Neuronal stem cell (in vitro differentiated cells): ENCODE data around the gene GIPC1.

Experiments
- DNase-seq: peaks from one replicate; pipeline ENCODE4 v3.0.0-alpha.2; 2013; ENCODE audit warnings: low spot score
- H2AFZ ChIP-seq: one replicate; pipeline ENCODE4 v1.6.1; 2013; ENCODE audit warnings: mild to moderate bottlenecking, low read length, inconsistent platforms
- H2AK5ac ChIP-seq: 2 replicates; pipeline ENCODE4 v1.6.1; 2013; ENCODE audit warnings: low read depth, mild to moderate bottlenecking, inconsistent platforms, low read length, moderate library complexity, mixed read lengths
- H2BK120ac ChIP-seq: 2 replicates; pipeline ENCODE4 v1.6.1; 2013; ENCODE audit warnings: low read depth, mild to moderate bottlenecking, inconsistent platforms, low read length, moderate library complexity, mixed read lengths
- H2BK12ac ChIP-seq: one replicate; pipeline ENCODE4 v1.6.1; 2013; ENCODE audit warnings: low read length, inconsistent platforms
- H2BK15ac ChIP-seq: 2 replicates; pipeline ENCODE4 v1.6.1; 2013; ENCODE audit warnings: mild to moderate bottlenecking, low read length, inconsistent platforms, mixed read lengths
- H2BK5ac ChIP-seq: one replicate; pipeline ENCODE4 v1.6.1; 2013; ENCODE audit warnings: inconsistent platforms, mild to moderate bottlenecking, low read length, moderate library complexity
- H3K14ac ChIP-seq: one replicate; pipeline ENCODE4 v1.6.1; 2013; ENCODE audit warnings: low read length, inconsistent platforms
- H3K18ac ChIP-seq: 2 replicates; pipeline ENCODE4 v1.6.1; 2013; ENCODE audit warnings: low read length, inconsistent platforms
- H3K23ac ChIP-seq: 2 replicates; pipeline ENCODE4 v1.6.1; 2013; ENCODE audit warnings: low read depth, mild to moderate bottlenecking, mixed read lengths, low read length, inconsistent platforms; ENCODE audit not compliant: poor library complexity
- H3K27ac ChIP-seq: replicated peaks from 3 replicates; pipeline ENCODE4 v1.5.1; 2013; ENCODE audit warnings: low read length, inconsistent platforms
- H3K27me3 ChIP-seq, 3 experiments: 2 replicates each; pipeline ENCODE4 v1.6.1; 2013; ENCODE audit warnings: low read length in 3 of 3, mild to moderate bottlenecking in 2 of 3, inconsistent platforms in 1 of 3, low read depth in 1 of 3, mixed read lengths in 1 of 3, moderate library complexity in 1 of 3; ENCODE audit not compliant: control insufficient read depth in 3 of 3, insufficient read depth in 3 of 3
- H3K36me3 ChIP-seq, 2 donors: replicated peaks in 1 of 2; 2 replicates each; pipeline ENCODE4 v1.6.1; 2013; ENCODE audit warnings: low read length in 2 of 2; ENCODE audit not compliant: control insufficient read depth in 2 of 2, insufficient read depth in 2 of 2
- H3K4ac ChIP-seq: 2 replicates; pipeline ENCODE4 v1.6.1; 2013; ENCODE audit warnings: inconsistent platforms, mild to moderate bottlenecking, low read length, moderate library complexity
- H3K4me1 ChIP-seq, 2 donors: 1 replicate in 1 of 2; 2 replicates in 1 of 2; pipeline ENCODE4 v1.6.1; 2013; ENCODE audit warnings: low read length in 2 of 2, low read depth in 1 of 2; ENCODE audit not compliant: control insufficient read depth in 2 of 2, insufficient read depth in 1 of 2
- H3K4me2 ChIP-seq: one replicate; pipeline ENCODE4 v1.6.1; 2013; ENCODE audit warnings: mild to moderate bottlenecking, low read length, inconsistent platforms; ENCODE audit not compliant: insufficient read depth, poor library complexity, severe bottlenecking
- H3K4me3 ChIP-seq, 2 donors: 2 replicates each; pipeline ENCODE4 v1.5.1; 2013; ENCODE audit warnings: low read length in 2 of 2, mild to moderate bottlenecking in 2 of 2, inconsistent platforms in 1 of 2, moderate library complexity in 1 of 2
- H3K79me1 ChIP-seq: one replicate; pipeline ENCODE4 v1.6.1; 2013; ENCODE audit warnings: low read depth, mild to moderate bottlenecking, inconsistent platforms, low read length, moderate library complexity
- H3K9ac ChIP-seq: one replicate; pipeline ENCODE4 v1.6.1; 2013; ENCODE audit warnings: mild to moderate bottlenecking, low read depth, low read length, inconsistent platforms; ENCODE audit not compliant: poor library complexity
- H3K9me3 ChIP-seq, 2 donors: replicated peaks in 1 of 2; 2 replicates each; pipeline versions ENCODE3 to v1.6.1; 2013; ENCODE audit warnings: low read length in 2 of 2, mild to moderate bottlenecking in 2 of 2, inconsistent platforms in 1 of 2, low read depth in 1 of 2, mixed read lengths in 1 of 2, moderate library complexity in 1 of 2; ENCODE audit not compliant: control insufficient read depth in 2 of 2, insufficient read depth in 1 of 2
- H4K8ac ChIP-seq: one replicate; pipeline ENCODE4 v1.6.1; 2013; ENCODE audit warnings: low read depth, mild to moderate bottlenecking, inconsistent platforms, low read length, moderate library complexity
- H4K91ac ChIP-seq: one replicate; pipeline ENCODE4 v1.6.1; 2013; ENCODE audit warnings: low read length, low read depth, mild to moderate bottlenecking, inconsistent platforms; ENCODE audit not compliant: poor library complexity
- WGBS, 2 donors: extraction: QIAGEN DNeasy Blood & Tissue Kit; methylation state at CpG; one replicate each; pipeline ENCODE4 v1.1.7; 2013; ENCODE audit warnings: missing lambda C conversion rate in 2 of 2, mixed read lengths in 1 of 2; ENCODE audit not compliant: insufficient read length in 2 of 2, insufficient replicate concordance in 1 of 2; ENCODE audit errors: extremely low coverage in 2 of 2; 5-methylcytosine and 5-hydroxymethylcytosine counted together

Gene GIPC1

GRCh38 chr19:14480700-14481079 is 15.2 kb downstream of the GIPC1 start:
- H2AK5ac ChIP-seq = peak overlapping the region; percentile 94
- H2AFZ ChIP-seq = no peak overlapping the region
- H2BK12ac ChIP-seq = no peak overlapping the region
- no peaks in the 10 kb centered on the region for H3K27me3 ChIP-seq
- WGBS, 2 donors = no CpG with 5 or more reads among the region's 5 CpGs
- H3K23ac ChIP-seq = no peak overlapping the region
- H3K14ac ChIP-seq = no peak overlapping the region
- H3K27ac ChIP-seq = no peak overlapping the region
- no peak overlapping the region for H3K4me3 ChIP-seq
- no peak overlapping the region for H4K91ac ChIP-seq
- no peak overlapping the region for H3K18ac ChIP-seq
- H2BK15ac ChIP-seq = no peak overlapping the region
- DNase-seq = no peak
- H3K4me2 ChIP-seq = no peak overlapping the region
- H3K4me1 ChIP-seq = peaks cover 0 to 8% of the 10 kb centered on the region in 2 donors
- H2BK5ac ChIP-seq = no peak overlapping the region
- no peak overlapping the region for H3K4ac ChIP-seq
- no peak overlapping the region for H2BK120ac ChIP-seq
- peaks cover 5% of the 10 kb centered on the region for H3K79me1 ChIP-seq
- no peak overlapping the region for H3K9ac ChIP-seq
- H3K9me3 ChIP-seq = no peaks in the 10 kb centered on the region
- peaks cover 19 to 53% of the 10 kb centered on the region in 2 donors for H3K36me3 ChIP-seq
- no peak overlapping the region for H4K8ac ChIP-seq

GRCh38 chr19:14479975-14480699 is 15.8 kb downstream of the GIPC1 start:
- Histone ChIP-seq H3K4me3 (no peak overlapping the region), H3K79me1 (peaks cover 5% of the 10 kb centered on the region), H3K27me3 (no peaks in the 10 kb centered on the region), H2BK5ac (no peak overlapping the region), H3K27ac (no peak overlapping the region), H2AK5ac (peak overlapping the region; percentile 94), H3K4me1 (peaks cover 0 to 11% of the 10 kb centered on the region in 2 donors), H2BK15ac (peak overlapping the region; percentile 24), H3K18ac (peak overlapping the region; percentile 85), H3K4ac (no peak overlapping the region), H2AFZ (no peak overlapping the region), H3K36me3 (peaks cover 19 to 50% of the 10 kb centered on the region in 2 donors), H3K9ac (peak overlapping the region; percentile 77), H3K23ac (peak overlapping the region; percentile 25), H3K9me3 (no peaks in the 10 kb centered on the region), H4K8ac (no peak overlapping the region), H2BK12ac (peak overlapping the region; percentile 58), H3K4me2 (no peak overlapping the region), H2BK120ac (peak overlapping the region; percentile 95), H3K14ac (no peak overlapping the region), H4K91ac (no peak overlapping the region)
- DNase-seq = peak; percentile 66
- WGBS, 2 donors = no CpG with 5 or more reads among the region's 43 CpGs

- Histone ChIP-seq H3K36me3 (peaks cover 19 to 48% of the 10 kb centered on the region in 2 donors), H3K27ac (no peak overlapping the region), H2BK120ac (peak overlapping the region; percentile 95), H3K9me3 (no peaks in the 10 kb centered on the region), H3K18ac (peak overlapping the region; percentile 85), H3K4me3 (no peak overlapping the region), H3K4me2 (no peak overlapping the region), H2BK12ac (peak overlapping the region; percentile 58), H3K4ac (no peak overlapping the region), H3K79me1 (peaks cover 5% of the 10 kb centered on the region), H3K4me1 (peaks cover 0 to 16% of the 10 kb centered on the region in 2 donors), H3K14ac (peak overlapping the region; percentile 40), H4K8ac (no peak overlapping the region), H3K9ac (peak overlapping the region; percentile 77), H2AK5ac (peak overlapping the region; percentile 94), H2AFZ (no peak overlapping the region), H2BK15ac (no peak overlapping the region), H4K91ac (no peak overlapping the region), H2BK5ac (no peak overlapping the region), H3K23ac (peak overlapping the region; percentile 25), H3K27me3 (peaks cover 0 to 3% (median 0%) of the 10 kb centered on the region in 3 experiments)
- no peak for DNase-seq
- WGBS, 2 donors = no CpG with 5 or more reads among the region's 14 CpGs
Measured at GRCh38 chr19:14479309-14479974, 16.5 kb downstream of the GIPC1 start.

GRCh38 chr19:14478113-14478545 is 17.8 kb downstream of the GIPC1 start:
- no peak overlapping the region for H3K9ac ChIP-seq
- no peak overlapping the region for H2AK5ac ChIP-seq
- peaks cover 0 to 3% (median 0%) of the 10 kb centered on the region in 3 experiments for H3K27me3 ChIP-seq
- DNase-seq = no peak
- no peak overlapping the region for H3K4ac ChIP-seq
- H3K27ac ChIP-seq = no peak overlapping the region
- H3K36me3 ChIP-seq = peaks cover 19 to 45% of the 10 kb centered on the region in 2 donors
- peak overlapping the region; percentile 35 for H2BK5ac ChIP-seq
- no peak overlapping the region for H2BK120ac ChIP-seq
- no peak overlapping the region for H3K4me2 ChIP-seq
- no CpG with 5 or more reads among the region's 24 CpGs for whole genome bisulfite sequencing, 2 donors
- no peaks in the 10 kb centered on the region for H3K9me3 ChIP-seq
- no peak overlapping the region for H2BK15ac ChIP-seq
- no peak overlapping the region for H2AFZ ChIP-seq
- H4K91ac ChIP-seq = no peak overlapping the region
- H3K4me1 ChIP-seq = peaks cover 0 to 16% of the 10 kb centered on the region in 2 donors
- H3K23ac ChIP-seq = peak overlapping the region; percentile 67
- no peak overlapping the region for H4K8ac ChIP-seq
- peaks cover 5% of the 10 kb centered on the region for H3K79me1 ChIP-seq
- no peak overlapping the region for H3K4me3 ChIP-seq
- H3K18ac ChIP-seq = no peak overlapping the region
- H2BK12ac ChIP-seq = no peak overlapping the region
- no peak overlapping the region for H3K14ac ChIP-seq
